SK-N-SH treated with all-trans-retinoic acid at 6 μM for 48 hours (cell line): ENCODE measurements around the gene GOLGA6L7.

Experiments
- ATAC-seq: fragments of 200-7000 bp; cut with Tn5 transposase; 3 replicates; pipeline ENCODE4 v1.9.1; 2020; ENCODE audit warnings: mild to moderate bottlenecking, moderate library complexity
- ARNTL ChIP-seq: fragments of 450-650 bp; formaldehyde crosslinking; IDR thresholded peaks from 2 replicates; pipeline ENCODE4 v1.5.0; 2020; ENCODE audit warnings: low read depth, mild to moderate bottlenecking, moderate library complexity, borderline replicate concordance
- BACH2 ChIP-seq: fragments of 250-450 bp; sonication (Bioruptor Pico); IDR thresholded peaks from 2 replicates; pipeline ENCODE4 v1.9.0; 2021; ENCODE audit warnings: mild to moderate bottlenecking, borderline replicate concordance
- CREB5 ChIP-seq: fragments of 250-450 bp; sonication (Bioruptor Pico); IDR thresholded peaks from 2 replicates; pipeline ENCODE4 v1.5.1; 2020; ENCODE audit warnings: low read depth, mild to moderate bottlenecking, moderate library complexity
- CSDC2 ChIP-seq: fragments of 250-450 bp; sonication (Bioruptor Pico); IDR thresholded peaks from 2 replicates; pipeline ENCODE4 v1.5.0; 2020; ENCODE audit warnings: mild to moderate bottlenecking, moderate library complexity
- CSRNP3 ChIP-seq: fragments of 250-450 bp; sonication (Bioruptor Pico); IDR thresholded peaks from 2 replicates; pipeline ENCODE4 v1.5.1; 2021; ENCODE audit warnings: mild to moderate bottlenecking, moderate library complexity
- ESRRG ChIP-seq: fragments of 250-450 bp; sonication (Bioruptor Pico); IDR thresholded peaks from 2 replicates; pipeline ENCODE4 v1.6.1; 2021; ENCODE audit warnings: mild to moderate bottlenecking
- GLIS3 ChIP-seq: fragments of 250-450 bp; sonication (Bioruptor Pico); IDR thresholded peaks from 2 replicates; pipeline ENCODE4 v1.5.0; 2020; ENCODE audit warnings: mild to moderate bottlenecking, moderate library complexity
- ISL1 ChIP-seq: fragments of 250-450 bp; sonication (Bioruptor Pico); IDR thresholded peaks from 2 replicates; pipeline ENCODE4 v2.1.2; 2022; ENCODE audit warnings: mild to moderate bottlenecking, moderate library complexity
- OSR1 ChIP-seq: fragments of 250-450 bp; sonication (Bioruptor Pico); IDR thresholded peaks from 2 replicates; pipeline ENCODE4 v1.8.0; 2022; ENCODE audit warnings: moderate library complexity, mild to moderate bottlenecking, inconsistent platforms
- PATZ1 ChIP-seq: fragments of 250-450 bp; sonication (Bioruptor Pico); IDR thresholded peaks from 2 replicates; pipeline ENCODE4 v1.8.0; 2020; ENCODE audit warnings: mild to moderate bottlenecking, moderate library complexity, borderline replicate concordance
- POU6F1 ChIP-seq: fragments of 250-450 bp; sonication (Bioruptor Pico); IDR thresholded peaks from 2 replicates; pipeline ENCODE4 v1.8.0; 2021; ENCODE audit warnings: low read depth, mild to moderate bottlenecking, moderate library complexity, borderline replicate concordance
- PPARA ChIP-seq: fragments of 250-450 bp; sonication (Bioruptor Pico); IDR thresholded peaks from 2 replicates; pipeline ENCODE4 v1.5.0; 2020; ENCODE audit warnings: mild to moderate bottlenecking, borderline replicate concordance
- RARB ChIP-seq: fragments of 250-450 bp; sonication (Bioruptor Pico); IDR thresholded peaks from 2 replicates; pipeline ENCODE4 v1.8.0; 2021; ENCODE audit warnings: mild to moderate bottlenecking, moderate library complexity
- SNAI2 ChIP-seq: fragments of 250-450 bp; sonication (Bioruptor Pico); IDR thresholded peaks from 2 replicates; pipeline ENCODE4 v1.5.0; 2020; ENCODE audit warnings: mild to moderate bottlenecking, moderate library complexity
- TSHZ2 ChIP-seq: fragments of 250-450 bp; sonication (Bioruptor Pico); IDR thresholded peaks from 2 replicates; pipeline ENCODE4 v1.5.0; 2020; ENCODE audit warnings: mild to moderate bottlenecking, moderate library complexity
- ZFP3 ChIP-seq: fragments of 250-450 bp; sonication (Bioruptor Pico); IDR thresholded peaks from 2 replicates; pipeline ENCODE4 v1.5.0; 2020; ENCODE audit warnings: mild to moderate bottlenecking, moderate library complexity
- ZFP30 ChIP-seq: fragments of 450-650 bp; formaldehyde crosslinking; IDR thresholded peaks from 2 replicates; pipeline ENCODE4 v1.5.0; 2022; ENCODE audit warnings: mild to moderate bottlenecking, moderate library complexity
- ZNF565 ChIP-seq: fragments of 450-650 bp; formaldehyde crosslinking; conservative IDR thresholded peaks from 2 replicates; pipeline ENCODE4 v1.5.0; 2020; ENCODE audit warnings: low read depth, mild to moderate bottlenecking, moderate library complexity
- ZNF70 ChIP-seq: fragments of 450-650 bp; formaldehyde crosslinking; IDR thresholded peaks from 2 replicates; pipeline ENCODE4 v1.5.0; 2020; ENCODE audit warnings: mild to moderate bottlenecking, moderate library complexity
- ZNF8 ChIP-seq: fragments of 450-650 bp; formaldehyde crosslinking; IDR thresholded peaks from 2 replicates; pipeline ENCODE4 v1.5.0; 2020; ENCODE audit warnings: mild to moderate bottlenecking, moderate library complexity

GOLGA6L7 gene

GRCh38 chr15:28879551-28879950, 31.1 kb upstream of the GOLGA6L7 start:
- TF ChIP-seq SNAI2 (CRISPR knock-in tag) (no peak), ZNF8 (CRISPR knock-in tag) (no peak), ZNF70 (CRISPR knock-in tag) (no peak), POU6F1 (CRISPR knock-in tag) (no peak), TSHZ2 (CRISPR knock-in tag) (no peak)
- no peak for ATAC-seq

- no peak for ATAC-seq
- TF ChIP-seq CSRNP3 (CRISPR knock-in tag) (no peak), ZFP30 (CRISPR knock-in tag) (no peak), ZNF70 (CRISPR knock-in tag) (no peak), PATZ1 (CRISPR knock-in tag) (no peak), CSDC2 (CRISPR knock-in tag) (no peak), ZNF565 (CRISPR knock-in tag) (no peak), OSR1 (CRISPR knock-in tag) (no peak), GLIS3 (no peak), ISL1 (CRISPR knock-in tag) (no peak), BACH2 (CRISPR knock-in tag) (no peak), ARNTL (CRISPR knock-in tag) (no peak), CREB5 (no peak), ZNF8 (CRISPR knock-in tag) (no peak)
These were observed 29.8 kb upstream of the GOLGA6L7 start for GRCh38 chr15:28878209-28878608.

- ATAC-seq, result no peak
- TF ChIP-seq CSDC2 (CRISPR knock-in tag) (no peak), ESRRG (CRISPR knock-in tag) (no peak), PATZ1 (CRISPR knock-in tag) (no peak), ZNF565 (CRISPR knock-in tag) (no peak), ZFP30 (CRISPR knock-in tag) (no peak), OSR1 (CRISPR knock-in tag) (no peak), ZFP3 (CRISPR knock-in tag) (no peak), ZNF8 (CRISPR knock-in tag) (no peak), PPARA (no peak), RARB (no peak)
These were observed 28.4 kb upstream of the GOLGA6L7 start for GRCh38 chr15:28876845-28877185.
